CD4-positive, alpha-beta T cell treated with Interleukin-4 for 4 hours (primary cell): ENCODE data around the gene MAB21L2.

Experiments
- DNase-seq: peaks from one replicate; pipeline ENCODE4 v3.0.0-alpha.2; 2020

MAB21L2 gene

DNA sequence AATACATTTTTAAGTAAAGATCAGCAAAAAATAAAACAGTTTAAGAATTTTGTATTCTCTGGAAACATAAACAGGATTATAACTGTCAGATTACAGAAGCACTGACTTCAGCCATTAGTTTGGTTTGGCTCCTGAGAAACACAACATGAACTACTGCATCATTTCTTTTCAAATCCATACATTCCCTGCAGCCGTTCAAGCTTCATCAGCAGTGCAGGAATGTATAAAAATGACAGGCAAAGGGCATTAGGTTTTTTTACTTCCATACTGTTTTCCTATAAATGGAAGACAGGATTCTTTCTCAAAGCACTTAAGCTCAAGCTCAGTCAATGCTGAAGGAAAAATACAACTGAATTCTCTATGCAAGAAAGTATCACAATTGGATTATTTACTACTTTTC is 4.2 kb upstream of the MAB21L2 start:
- no peak for DNase-seq

DNA sequence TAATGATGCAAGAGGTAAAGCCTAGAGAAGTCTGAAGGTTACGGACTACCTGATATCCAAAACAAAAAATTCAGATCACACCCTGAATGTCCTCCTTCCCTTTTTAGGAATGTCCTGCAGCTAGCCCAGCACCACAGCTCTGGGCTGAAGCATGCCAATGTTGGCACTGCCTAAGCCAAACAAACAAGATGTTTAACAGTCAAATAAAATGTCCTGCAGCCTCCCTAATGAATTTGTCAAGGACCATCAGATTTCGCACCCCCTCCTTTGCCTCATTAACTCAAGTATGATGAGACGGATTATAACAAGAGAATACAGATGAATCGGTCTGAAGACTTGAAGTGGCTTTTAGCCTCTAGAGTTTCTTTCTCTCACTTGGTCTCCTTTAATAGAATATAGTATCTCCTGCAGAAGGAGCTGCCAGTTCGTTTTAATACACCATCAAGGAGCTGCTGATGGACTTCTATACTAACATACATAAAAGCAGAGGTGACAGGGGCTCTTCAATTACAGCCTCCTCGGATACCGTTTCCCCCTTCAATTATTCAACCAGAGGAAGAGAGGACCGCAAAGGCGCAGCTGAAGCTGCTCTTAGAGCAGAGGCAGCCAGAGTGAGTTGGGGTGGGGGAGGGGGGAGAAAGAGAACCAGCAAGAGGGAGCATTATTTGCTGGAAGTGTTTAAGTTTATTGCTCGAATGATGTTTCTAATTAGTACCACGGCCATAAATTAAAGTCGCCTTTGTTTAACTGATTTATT is 3.0 kb upstream of the MAB21L2 start:
- DNase-seq: no peak

DNA sequence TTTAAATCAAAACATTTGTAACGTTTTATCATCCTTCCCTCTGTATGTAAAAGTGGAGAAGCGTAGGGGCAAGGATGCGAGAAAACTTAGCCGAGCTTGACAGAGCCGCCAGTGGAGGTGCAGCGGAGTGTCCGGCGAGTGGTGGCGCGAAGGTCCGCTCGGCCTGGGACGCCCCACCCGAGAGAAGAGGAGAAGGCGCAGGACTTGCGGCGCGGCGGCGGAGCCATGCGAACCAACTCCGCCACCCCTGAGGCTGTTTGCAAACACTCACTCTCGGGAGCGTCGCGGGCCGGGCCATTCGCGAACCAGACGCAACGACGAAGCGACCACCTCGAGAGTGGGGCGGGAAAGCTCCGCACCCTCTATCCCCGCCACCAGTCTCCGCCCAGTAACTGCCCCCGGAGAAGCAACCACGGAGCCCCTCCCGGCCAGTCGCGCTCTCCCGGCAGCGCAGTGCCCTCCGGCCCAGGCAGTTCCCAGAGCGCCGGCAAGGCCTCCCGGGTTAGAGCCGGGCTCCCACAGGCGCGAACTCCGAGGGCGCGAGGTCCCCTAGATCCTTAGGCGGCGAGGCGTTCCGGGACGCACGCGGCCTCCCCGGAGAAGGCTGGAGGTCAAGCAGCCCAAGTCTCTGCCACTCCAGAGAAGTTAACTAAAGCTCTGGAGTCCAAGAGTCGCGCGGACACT is 2.3 kb upstream of the MAB21L2 start:
- DNase-seq: no peak

DNA sequence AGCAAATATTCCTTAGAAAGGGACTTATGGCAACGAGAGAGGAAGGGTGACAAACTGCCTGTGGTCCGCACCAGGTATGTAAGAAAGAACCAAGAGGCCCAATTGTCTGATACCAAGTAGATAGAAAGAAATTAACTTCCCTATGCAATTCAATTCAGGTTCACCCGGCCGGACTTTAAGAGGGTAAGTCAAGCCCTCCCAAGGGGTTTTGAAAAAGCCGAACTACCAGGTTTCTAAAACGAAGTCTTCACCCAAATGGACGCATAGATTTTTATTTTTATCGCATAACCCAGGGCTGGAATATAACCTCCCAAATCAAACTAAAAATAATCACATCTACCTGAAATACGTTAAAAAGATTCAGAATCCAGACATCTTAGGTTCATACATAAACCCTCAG is 1.6 kb upstream of the MAB21L2 start:
- no peak for DNase-seq

DNA sequence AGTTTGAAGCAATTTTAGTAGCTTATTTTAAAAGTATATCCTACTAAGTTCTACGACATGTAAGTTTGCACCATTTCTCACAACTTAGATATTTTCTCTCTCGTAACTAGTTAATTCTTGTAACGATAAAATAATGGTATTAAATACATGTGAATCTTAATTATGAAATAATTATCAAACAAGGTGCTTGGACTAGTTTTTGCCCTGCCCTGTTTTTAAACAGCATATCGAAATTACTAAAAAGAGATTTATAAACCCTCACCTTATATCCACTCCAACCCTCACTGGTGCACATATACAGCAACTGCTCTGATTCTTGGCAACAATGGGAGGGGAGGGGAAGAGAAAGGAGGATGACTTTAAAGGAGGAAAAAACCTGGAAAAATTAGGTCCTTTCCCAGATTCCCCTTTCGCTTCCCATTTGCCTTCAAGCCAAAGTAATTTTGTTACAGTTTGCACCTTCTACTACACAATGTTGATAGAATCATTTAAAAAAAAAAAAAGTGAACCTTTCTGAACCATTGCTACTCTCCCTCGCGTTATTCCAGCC is 820 bp upstream of the MAB21L2 start:
- no peak for DNase-seq

DNA sequence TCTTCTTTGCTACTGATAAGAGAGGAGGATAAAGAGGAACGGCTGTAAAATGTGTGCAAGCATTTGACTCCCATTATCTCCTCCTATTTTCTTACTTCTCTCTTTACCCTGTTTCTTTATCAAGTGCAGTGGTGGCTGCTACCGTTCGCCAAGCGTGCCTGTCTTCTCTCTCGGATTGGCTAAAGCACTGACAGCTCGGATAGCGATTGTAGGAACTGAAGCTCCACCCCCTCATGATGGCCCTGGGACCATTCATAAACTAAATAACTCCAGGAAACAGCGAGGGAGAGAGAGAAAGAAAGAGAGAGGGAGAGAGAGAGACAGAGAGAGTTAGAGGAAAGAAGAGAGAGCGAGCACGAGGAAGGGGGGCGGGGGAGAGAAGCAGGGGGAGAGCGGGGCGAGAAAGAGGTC is 305 bp upstream of the MAB21L2 start:
- DNase-seq: no peak

DNA sequence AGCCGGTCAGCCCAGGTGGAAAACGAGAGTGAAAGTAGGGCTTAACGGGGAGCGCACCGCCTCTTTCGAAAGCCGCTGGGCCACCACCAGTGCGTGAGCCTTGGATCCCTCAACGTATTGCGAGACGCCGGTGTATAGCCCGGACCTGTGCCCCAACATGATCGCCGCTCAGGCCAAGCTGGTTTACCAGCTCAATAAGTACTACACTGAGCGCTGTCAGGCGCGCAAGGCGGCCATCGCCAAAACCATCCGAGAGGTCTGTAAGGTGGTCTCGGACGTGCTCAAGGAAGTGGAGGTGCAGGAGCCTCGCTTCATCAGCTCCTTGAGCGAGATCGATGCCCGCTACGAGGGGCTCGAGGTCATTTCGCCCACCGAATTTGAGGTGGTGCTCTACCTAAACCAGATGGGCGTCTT is 929 bp downstream of the MAB21L2 start:
- DNase-seq: no peak

DNA sequence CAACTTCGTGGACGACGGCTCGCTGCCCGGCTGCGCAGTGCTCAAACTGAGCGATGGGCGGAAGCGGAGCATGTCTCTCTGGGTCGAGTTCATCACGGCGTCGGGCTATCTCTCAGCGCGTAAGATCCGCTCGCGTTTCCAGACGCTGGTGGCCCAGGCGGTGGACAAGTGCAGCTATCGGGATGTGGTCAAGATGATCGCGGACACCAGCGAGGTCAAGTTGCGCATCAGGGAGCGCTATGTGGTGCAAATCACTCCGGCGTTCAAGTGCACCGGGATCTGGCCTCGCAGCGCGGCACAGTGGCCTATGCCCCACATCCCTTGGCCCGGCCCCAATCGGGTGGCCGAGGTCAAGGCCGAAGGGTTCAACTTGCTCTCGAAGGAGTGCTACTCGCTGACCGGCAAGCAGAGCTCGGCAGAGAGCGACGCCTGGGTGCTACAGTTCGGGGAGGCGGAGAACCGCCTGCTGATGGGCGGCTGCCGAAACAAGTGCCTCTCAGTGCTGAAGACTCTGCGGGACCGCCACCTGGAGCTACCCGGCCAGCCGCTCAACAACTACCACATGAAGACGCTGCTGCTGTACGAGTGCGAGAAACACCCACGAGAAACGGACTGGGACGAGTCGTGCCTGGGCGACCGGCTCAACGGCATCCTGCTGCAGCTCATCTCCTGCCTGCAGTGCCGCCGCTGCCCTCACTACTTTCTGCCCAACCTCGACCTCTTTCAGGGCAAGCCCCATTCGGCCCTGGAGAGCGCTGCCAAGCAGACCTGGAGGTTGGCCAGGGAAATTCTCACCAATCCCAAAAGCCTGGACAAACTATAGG is 1.5 kb downstream of the MAB21L2 start:
- no peak for DNase-seq

DNA sequence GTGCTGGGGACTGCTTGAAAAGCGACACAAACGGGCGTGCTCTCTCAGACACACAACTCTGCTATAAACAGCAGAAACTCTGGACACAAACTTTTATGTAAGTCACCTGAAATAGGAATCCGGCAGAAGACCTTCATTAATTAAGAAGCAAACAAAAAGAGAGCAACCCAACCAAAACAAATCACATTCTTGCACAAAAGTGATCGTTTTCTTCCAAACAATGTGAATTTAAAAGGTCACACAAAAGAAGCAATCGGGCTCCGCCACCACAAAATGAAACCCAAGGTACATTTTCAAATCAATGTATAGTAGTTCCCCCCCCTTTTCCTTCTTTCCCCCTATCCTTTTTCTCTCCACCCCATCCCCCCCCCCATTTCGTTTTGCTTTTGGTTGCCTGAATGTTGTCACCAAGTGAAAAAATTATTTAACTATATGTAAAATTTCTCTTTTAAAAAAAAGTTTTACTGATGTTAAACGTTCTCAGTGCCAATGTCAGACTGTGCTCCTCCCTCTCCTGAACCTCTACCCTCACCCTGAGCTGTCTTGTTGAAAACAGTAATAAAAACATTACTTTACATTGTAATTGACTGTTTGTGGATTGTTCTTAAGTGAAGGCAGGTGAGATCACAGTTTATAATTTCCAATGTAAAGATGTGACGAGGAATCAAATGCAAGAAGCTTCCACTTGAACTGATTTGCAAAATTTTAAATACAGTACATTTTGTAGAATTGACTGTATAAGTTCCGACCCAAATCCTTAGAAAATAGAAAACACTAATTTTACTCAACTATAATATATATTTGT is 2.4 kb downstream of the MAB21L2 start:
- DNase-seq: no peak

DNA sequence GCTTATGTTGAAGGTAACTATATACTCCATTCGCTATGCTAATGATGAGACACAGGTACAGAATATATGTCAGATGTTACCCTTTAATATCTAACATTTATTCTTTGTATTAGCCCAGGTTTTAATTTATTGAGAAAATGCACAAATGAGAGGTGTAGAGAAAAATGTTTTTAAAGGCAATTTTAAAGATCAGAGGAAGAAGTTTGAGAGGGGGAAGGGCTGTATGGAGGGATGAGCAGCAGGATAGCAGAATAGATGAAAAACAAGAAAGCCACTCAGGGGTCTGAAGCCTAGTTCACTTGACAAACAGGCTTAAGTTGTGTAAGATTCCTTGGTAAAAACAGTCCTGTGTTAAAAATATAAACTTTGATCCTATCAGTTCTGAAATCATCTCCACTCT is 3.7 kb downstream of the MAB21L2 start:
- DNase-seq: no peak

DNA sequence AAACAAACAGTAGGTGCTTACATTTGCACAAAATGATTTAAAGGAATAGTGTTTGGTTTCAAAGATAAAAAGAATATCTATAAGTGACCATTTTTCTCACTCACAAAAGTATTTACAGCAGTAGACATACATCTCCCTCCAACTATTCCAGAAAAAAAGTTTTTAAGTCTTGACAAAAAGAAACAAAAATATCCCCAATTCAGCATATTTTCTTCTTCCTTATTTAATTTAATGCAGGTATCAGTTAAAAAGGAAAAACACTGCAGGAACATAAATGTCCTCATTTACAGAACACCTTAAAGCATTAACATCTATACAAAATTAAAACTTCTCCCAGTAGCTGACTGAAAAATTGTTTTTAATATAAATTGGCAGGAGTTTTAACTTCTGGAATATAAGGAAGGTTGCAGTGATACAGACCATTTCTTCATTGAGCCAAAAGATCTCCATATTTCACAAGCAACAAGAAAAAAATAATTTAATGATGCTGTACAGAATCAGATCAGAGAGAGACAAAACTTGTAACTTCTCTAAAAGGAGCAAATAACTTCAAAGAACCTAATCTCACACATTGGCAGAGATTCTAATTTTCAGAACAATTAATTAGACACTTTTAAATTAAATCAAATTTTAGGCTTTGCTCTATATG is 4.3 kb downstream of the MAB21L2 start:
- no peak for DNase-seq

DNA sequence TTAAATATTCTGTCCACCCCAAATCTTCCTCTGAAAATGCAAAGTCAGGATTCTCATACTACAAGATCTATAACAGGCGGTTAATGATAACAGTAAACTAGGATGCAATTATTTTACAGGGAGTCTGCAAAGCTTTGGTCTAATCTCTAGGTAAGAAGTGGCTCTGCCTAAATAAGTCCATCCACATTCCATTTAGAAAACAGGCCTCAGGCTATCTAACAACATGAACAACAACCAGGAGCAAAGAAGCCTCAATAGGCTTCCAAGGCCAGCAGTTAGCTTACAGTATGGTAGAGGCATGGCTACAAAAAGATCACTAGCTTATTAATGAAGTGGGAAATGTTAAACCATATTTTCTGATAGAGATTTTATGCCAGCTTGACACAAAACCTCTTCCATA is 6.4 kb downstream of the MAB21L2 start:
- no peak for DNase-seq

DNA sequence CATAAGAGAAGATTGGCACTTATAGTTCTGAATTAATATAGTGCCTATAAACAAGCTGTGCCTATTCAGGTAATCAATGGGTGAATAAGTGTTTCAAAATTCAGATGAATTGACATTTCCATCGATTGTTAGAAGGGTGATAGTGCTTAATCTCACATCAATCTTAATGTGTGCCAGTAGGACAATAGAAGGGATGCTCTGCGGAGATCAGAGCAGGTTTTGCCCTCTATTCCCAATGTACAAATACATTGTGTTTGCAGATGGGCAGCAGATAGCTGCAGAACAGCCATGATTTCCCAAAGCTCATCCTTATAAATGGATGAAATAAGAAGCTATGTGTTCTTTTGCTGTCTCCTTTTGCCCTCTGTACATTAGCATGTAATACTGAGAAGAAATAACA is 7.2 kb downstream of the MAB21L2 start:
- DNase-seq: no peak

DNA sequence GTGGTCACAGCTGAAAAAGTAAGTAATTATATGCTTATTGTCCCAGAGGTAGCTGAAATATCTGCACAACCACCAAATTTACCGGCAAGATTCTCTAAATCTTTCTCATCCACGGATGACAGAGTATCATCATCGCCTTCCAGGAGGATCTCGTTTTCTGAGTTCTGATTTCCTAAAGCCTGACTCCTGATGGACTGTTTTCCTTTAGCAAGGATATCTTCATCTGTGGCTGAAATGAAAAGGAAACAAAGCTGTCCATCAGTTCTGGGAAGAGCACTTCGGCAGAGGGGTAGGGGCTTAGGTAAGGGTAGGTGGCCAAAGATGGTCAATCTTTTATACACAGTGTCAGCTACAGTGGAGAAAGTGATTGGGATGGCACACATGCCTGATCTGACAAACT is 8.7 kb downstream of the MAB21L2 start:
- DNase-seq: no peak

DNA sequence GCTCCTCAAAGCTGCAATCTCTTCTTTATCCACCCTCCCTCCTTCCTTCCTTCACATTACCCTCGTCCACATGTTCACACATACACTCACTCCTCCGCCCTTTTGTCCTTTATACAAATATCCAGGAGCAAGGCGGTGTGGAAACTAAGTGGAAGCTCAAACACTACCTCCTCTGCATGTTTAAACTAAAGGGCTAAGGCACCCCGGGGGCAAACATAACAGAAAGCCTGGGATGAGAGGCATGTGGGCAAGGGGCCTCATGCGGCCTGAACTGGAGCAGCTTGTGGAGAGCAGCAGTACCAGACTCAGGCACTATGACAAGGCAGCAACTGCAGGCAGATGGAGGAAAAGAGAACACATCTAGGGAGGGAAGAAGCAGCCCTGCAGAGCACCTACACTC is 9.5 kb downstream of the MAB21L2 start:
- DNase-seq: no peak

DNA sequence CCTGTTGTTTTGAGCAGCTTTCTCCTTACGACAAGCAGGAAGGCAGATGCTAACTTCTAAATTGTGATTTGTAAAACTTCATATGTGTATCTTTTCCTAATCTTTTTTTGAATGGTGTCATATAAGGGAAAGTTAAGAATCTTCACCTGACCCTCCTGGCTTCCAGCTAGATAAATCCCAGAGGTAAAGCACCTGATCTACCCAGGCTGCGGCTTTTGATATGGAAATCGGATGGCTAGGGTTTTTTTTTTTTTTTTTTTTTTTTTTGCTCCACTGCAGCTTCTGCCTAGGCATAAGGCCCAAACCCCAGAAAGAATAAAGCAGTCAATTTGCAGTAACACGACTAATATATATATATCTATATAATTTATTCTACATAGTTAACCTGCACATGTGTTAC is 10.0 kb downstream of the MAB21L2 start:
- DNase-seq: no peak

DNA sequence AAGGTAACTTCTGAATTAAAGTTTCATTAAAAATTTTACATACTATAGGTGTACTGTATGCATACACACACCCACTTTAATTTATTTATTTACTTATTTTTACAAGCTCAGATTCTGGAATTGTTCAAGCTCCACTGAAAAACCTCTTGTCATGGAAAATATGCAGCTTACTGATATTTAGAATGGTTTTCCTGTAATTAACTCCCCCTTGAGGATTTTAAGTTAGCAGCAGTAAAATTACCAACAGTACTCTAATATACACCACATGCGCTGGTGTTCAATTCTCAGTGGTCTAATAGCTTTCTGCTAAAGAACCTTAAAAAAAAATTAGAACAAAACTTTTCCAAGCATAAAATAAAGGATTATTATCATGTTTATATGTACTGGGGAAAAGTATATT is 12.0 kb downstream of the MAB21L2 start:
- no peak for DNase-seq

DNA sequence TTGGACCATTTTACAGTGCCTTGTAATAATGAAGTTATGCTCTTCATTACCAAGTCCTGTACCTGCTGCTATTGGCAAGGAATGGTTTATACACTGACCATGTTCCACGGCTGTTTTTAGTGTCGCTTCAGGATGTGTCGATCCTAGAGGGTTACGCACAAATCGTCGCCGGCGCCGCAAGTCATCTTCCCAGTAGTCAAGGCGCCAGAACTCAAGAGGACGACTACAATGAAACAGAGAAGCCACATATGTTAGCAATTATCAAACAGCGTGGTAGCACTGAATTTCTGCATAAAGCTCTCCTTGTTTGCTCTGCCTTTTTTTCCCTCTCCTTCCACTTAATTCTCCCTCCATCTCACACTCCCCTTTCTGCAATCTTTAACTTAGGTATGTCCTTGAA is 17.0 kb downstream of the MAB21L2 start:
- DNase-seq: no peak

DNA sequence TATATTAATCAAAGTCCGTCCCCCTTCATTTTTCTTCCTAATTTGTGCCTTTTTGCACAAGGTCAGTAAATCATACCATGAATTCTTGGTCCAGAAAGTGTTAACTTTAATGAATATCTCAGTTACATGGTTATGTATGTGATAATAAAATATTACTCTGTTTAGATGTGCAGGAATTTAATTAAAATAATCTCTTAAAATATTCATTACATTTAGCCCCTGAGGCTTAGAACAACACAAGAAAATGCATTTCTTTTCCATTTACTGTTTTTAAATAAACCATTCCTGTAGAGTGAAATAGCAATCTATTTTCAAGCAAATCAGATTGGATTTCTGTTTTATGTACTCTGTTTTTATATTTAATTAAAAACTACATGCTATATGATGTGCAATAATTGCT is 17.6 kb downstream of the MAB21L2 start:
- DNase-seq: no peak

DNA sequence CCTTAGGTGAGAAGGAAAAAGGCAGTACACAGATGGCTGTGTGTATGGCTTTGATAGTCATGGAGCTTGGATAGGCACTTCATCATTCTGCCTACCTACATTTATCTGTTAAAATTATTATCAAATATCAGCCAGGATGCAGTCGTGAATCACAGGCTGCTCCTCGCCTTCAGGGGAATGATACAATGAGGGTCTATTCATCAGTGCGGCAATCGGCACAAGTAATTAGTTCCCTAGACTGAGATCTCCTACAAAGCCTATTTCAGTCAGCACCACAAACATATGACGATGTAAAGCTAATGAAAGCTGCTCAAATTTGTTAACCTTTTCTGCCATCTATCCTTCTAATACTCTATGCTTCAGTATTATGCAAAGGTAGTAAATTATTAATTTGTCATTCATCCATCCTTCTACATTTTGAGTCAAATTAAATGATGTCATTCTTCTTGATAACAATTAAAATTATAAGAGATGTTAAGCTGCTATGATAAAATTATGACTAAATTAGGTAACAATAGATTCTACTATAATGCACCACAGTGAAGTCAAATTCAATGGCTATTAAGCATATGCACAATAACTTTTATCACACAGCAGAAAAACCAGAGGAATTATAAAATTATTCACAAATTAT is 19.0 kb downstream of the MAB21L2 start:
- DNase-seq: no peak

DNA sequence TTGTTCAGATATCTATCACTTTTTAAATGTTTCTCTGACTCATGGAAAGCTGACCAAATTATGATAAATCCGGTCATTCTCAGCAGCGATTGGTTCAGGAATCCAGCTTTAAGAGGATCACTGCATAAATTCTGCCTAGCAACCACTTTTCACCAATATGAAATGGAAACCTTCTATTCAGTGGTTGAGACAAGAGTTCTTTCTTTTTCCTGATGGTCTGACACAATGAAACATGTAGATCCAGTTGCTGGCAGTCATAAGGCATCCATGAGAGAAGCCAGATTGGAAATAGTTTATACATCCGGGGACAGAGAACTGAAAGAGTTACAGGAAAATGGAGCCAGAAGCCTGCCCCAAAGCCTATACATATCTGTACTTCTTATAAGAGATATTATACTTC is 27.2 kb downstream of the MAB21L2 start:
- DNase-seq: no peak

DNA sequence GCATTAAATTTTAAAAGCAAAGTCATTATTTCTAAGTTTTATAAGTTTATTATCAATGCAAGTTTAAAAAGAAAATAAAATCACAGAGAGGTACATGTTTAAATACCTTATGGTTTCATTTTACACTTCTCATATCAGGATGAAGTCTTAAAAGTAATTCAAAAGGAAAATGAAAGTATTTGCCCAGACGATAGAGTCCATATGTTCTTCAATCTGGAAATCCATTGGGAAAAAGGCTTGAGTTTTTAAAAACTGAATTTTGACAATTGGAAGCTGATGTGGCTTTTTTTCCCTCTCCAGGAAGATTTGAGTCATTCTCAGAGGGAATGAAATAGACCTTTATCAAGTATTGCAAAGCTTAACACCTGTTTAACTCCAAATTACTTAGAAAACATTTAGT is 37.1 kb downstream of the MAB21L2 start:
- no peak for DNase-seq
